Measurements from ENCODE around the gene MIA.

DNA sequence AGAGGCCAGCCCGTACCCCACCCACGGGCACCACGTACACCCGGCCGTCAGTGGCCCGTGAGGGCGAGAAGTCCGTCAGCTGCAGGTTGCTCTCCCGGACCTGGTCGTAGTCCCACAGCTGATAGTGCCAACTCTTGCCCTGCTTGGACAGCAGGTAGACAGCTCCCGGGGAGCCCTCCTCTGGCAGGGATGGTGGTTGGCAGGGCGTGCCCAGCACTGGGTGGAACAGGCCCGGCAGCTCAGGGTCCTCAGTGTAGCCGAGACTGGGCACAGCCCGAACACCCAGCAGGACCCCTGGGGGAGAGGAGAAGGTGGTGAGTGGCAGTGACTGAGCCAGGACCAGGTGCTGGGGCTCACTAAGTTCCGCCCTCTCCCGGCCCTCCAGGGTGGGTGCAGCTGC, 32.8 kb upstream of the MIA start:
- TF ChIP-seq CTCF (IDR thresholded peaks at IDR 0.05) (no peak), POLR2A (IDR thresholded peaks at IDR 0.05) (no peak), EP300 (IDR thresholded peaks at IDR 0.05) (no peak)

All from tibial nerve (tissue), 4 donors.